Heart left ventricle (tissue), 13 donors: ENCODE data around the gene OLFML3.

ENCODE experiments used
- POLR2A ChIP-seq, 2 donors: fragments of 450-650 bp; IDR thresholded peaks; one replicate each; pipeline ENCODE4 v1.6.1; 2017; ENCODE audit warnings: antibody characterized with exemption in 2 of 2, mild to moderate bottlenecking in 2 of 2, moderate library complexity in 2 of 2
- TF ChIP-seq, protein P1 (sequence below), 12 donors: fragments of 200-600 bp; sonication (generic) in 4 of 12; IDR thresholded peaks; one replicate each; pipeline versions ENCODE4 v1.5.0 to v1.8.0; 2018 to 2022; ENCODE audit warnings: antibody characterized with exemption in 12 of 12, mild to moderate bottlenecking in 5 of 12
- donor health status: ischemic (EF 13 %, LVEDD 7.1; RV severe dilation, severe dysfunction).
- donor health status: DM: no; HTN: yes; CAD: no.
- donor health status: DM: no; HTN: no; CAD: no.
- donor health status: ischemic (EF 25% LVEDD 6.9; RV normal size, moderate dysfunction).
- donor health status: ischemic (EF 25% LVEDD 5.7; RV mildly dilated, moderate dysfunction).
- donor health status: ischemic (EF 35%, LVEDD 5.7; RV mildly dilated, moderate dysfunction).
- donor health status: nonischemic (EF 11% LVEDD 7.7; RV severe dilation, severe dysfunction).
- donor health status: DM: yes; HTN: yes; CAD: no.
- donor health status: PGD.
- donor health status: ischemic (EF 29% LVEDD 5.4; RV normal size, mild dysfunction).
- donor health status: nonischemic (EF 23%, LVEDD 6.1; RV moderate dilation, normal function).

DNA sequence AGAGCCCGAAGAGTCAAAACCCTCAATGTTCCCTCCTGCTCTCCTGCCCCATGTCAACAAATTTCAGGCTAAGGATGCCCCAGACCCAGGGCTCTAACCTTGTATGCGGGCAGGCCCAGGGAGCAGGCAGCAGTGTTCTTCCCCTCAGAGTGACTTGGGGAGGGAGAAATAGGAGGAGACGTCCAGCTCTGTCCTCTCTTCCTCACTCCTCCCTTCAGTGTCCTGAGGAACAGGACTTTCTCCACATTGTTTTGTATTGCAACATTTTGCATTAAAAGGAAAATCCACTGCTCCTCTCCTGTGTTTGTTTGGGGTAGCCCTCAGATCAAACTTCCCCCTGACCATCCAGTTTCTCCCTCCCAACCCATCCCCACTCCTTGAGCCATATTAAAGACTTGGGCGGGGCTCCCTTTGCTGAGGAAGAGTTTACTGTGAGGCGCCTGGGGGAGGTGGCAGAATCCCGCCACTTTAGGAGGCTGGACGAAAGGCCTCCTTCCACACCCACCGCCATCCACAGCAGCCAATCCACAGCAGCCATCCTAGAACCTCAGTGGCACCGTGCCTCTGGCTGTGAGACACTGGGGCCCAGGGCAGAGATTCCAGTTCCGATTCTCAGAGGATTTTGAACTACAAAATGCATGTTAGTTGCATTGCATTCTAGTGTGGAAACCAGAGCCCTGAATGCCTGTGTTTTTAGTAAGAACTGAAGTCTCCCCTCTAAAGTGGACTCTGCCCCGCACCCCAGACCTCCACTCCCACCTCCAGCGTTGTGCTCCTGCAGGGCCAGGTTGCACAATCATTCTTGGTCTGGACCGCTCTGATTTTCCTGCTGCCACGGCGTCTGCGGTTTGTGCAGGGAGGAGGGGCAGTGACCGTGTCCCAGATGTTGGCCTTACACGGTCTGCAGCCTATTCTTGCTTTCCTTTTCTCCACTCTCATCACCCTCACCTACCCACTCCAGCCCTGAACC, 3.0 kb downstream of the OLFML3 start:
- no peak for TF ChIP-seq POLR2A (IDR thresholded peaks at IDR 0.05)
- TF ChIP-seq, protein P1, sequence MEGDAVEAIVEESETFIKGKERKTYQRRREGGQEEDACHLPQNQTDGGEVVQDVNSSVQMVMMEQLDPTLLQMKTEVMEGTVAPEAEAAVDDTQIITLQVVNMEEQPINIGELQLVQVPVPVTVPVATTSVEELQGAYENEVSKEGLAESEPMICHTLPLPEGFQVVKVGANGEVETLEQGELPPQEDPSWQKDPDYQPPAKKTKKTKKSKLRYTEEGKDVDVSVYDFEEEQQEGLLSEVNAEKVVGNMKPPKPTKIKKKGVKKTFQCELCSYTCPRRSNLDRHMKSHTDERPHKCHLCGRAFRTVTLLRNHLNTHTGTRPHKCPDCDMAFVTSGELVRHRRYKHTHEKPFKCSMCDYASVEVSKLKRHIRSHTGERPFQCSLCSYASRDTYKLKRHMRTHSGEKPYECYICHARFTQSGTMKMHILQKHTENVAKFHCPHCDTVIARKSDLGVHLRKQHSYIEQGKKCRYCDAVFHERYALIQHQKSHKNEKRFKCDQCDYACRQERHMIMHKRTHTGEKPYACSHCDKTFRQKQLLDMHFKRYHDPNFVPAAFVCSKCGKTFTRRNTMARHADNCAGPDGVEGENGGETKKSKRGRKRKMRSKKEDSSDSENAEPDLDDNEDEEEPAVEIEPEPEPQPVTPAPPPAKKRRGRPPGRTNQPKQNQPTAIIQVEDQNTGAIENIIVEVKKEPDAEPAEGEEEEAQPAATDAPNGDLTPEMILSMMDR (IDR thresholded peaks at IDR 0.05), result no peak
